Smooth muscle cell of bladder (primary cell): ENCODE data around the gene NT5C3A. TPM values are rescaled to one million over a fixed set of nuclear protein-coding genes. Genes with fewer than 3 reads are reported as not detected.

Experiments used
- total RNA-seq: library from RNA; depleted of rRNA; stranded (reverse); fragments of >200 nt; gene quantifications from 2 replicates; pipeline ENCODE4 v1.2.3, GENCODE V29; 2014

The NT5C3A gene
- 13.7 and 17.4 TPM in 2 replicates for total RNA-seq

GRCh38 chr7:33062023-33062781, at the start of gene NT5C3A:
Gene NT5C3A (minus strand): TSS chr7:33062776. CDS start chr7:33062705, 71 bp downstream.

GRCh38 chr7:33109005-33109757, 46.6 kb upstream of the NT5C3A start, which contains the start of gene RP9:
Gene RP9 (minus strand): TSS chr7:33109404. CDS start chr7:33109372, 32 bp downstream.

Other genes starting within 250 kb of the NT5C3A start
- 21.2 and 26.7 TPM in 2 replicates for gene KBTBD2, start 171.0 kb downstream of the NT5C3A start, total RNA-seq
- gene FKBP9, start 105.3 kb downstream of the NT5C3A start, total RNA-seq = 423 and 558 TPM in 2 replicates
- gene RP9, start 46.6 kb upstream of the NT5C3A start, total RNA-seq = 9.9 and 10.5 TPM in 2 replicates
- 20.8 and 26.1 TPM in 2 replicates for gene BBS9, start 66.8 kb upstream of the NT5C3A start, total RNA-seq